Measurements from ENCODE around the gene ACTL10.

Gene ACTL10

DNA sequence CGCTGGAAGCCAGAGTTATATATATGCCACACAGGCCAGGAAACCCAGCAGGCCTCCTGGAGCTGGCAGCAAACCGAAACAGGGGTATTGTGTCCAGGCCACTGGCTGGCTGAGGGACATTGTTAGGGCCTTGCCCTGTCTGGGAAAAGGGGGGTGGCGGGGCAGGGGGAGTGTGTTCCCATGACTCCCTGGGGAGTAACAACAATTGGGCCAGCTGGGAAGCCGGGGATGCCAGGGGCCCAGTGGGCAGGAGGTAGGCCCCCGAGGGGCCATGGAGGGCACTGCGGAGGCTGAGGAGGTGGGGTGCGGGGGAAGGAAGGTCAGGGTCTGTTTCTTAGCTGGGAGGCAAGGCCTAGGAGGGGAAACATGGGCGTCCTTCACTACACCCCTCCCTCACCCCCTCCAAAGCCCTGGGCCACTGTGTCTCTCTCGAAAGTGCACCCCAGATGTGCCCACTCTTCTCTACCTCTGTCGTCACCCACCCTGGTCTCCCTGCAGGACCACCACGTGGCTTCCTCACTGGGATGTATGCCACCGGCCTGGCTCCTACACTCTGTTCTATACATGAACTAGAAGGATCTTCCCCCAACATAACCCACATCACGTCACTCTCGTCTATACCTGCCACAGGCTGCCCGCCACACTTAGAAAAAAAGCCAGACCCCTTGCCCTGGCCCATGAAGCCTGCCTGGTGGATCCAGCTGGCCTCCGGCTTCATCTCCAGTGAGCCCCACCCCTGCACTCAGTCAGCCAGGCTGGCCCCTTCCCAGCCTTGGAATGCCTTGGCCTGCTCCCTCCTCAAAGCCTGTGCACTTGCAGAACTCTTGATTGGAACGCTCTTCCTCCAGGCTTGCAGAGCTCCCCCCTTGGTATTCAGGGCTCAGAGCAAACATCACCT lies 27.2 kb downstream of the ACTL10 start:
- no peak for TF ChIP-seq POLR2AphosphoS5 (IDR thresholded peaks at IDR 0.05; ENCODE audit: low read depth, low read length)
- no peak for TF ChIP-seq FOXP2 (optimal IDR thresholded peaks at IDR 0.05; ENCODE audit: borderline replicate concordance, extremely low read depth, extremely low read length, insufficient read depth)
- no peak for TF ChIP-seq TAF1 (IDR thresholded peaks at IDR 0.05; ENCODE audit: borderline replicate concordance, insufficient read depth, low read length)
- no peak for TF ChIP-seq SIN3A (IDR thresholded peaks at IDR 0.05; ENCODE audit: borderline replicate concordance, insufficient read depth, low read length)
- TF ChIP-seq, protein P1, sequence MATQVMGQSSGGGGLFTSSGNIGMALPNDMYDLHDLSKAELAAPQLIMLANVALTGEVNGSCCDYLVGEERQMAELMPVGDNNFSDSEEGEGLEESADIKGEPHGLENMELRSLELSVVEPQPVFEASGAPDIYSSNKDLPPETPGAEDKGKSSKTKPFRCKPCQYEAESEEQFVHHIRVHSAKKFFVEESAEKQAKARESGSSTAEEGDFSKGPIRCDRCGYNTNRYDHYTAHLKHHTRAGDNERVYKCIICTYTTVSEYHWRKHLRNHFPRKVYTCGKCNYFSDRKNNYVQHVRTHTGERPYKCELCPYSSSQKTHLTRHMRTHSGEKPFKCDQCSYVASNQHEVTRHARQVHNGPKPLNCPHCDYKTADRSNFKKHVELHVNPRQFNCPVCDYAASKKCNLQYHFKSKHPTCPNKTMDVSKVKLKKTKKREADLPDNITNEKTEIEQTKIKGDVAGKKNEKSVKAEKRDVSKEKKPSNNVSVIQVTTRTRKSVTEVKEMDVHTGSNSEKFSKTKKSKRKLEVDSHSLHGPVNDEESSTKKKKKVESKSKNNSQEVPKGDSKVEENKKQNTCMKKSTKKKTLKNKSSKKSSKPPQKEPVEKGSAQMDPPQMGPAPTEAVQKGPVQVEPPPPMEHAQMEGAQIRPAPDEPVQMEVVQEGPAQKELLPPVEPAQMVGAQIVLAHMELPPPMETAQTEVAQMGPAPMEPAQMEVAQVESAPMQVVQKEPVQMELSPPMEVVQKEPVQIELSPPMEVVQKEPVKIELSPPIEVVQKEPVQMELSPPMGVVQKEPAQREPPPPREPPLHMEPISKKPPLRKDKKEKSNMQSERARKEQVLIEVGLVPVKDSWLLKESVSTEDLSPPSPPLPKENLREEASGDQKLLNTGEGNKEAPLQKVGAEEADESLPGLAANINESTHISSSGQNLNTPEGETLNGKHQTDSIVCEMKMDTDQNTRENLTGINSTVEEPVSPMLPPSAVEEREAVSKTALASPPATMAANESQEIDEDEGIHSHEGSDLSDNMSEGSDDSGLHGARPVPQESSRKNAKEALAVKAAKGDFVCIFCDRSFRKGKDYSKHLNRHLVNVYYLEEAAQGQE (IDR thresholded peaks at IDR 0.05; ENCODE audit: insufficient read depth in 1 of 2, low read depth in 2 of 2, low read length in 2 of 2) = no peak

DNA sequence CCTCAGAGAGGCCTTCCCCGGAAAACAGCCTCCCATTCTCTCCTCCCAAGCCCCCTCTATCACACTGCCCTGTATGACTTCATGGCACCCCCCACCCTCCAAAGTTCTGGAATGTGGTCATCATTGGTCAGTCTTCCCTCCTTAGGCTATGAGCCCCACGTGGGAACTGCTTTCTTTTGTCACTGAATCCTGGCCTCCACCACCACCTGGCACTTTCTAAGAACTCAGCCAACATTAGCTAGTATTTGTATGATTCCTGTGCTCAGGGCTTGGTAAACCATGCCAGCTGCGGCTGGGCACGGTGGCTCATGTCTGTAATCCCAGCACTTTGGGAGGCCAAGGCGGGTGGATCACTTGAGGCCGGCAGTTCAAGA lies 27.9 kb downstream of the ACTL10 start:
- TF ChIP-seq, protein P1 (IDR thresholded peaks at IDR 0.05; ENCODE audit: insufficient read depth in 1 of 2, low read depth in 2 of 2, low read length in 2 of 2) = no peak
- TF ChIP-seq SIN3A (IDR thresholded peaks at IDR 0.05; ENCODE audit: borderline replicate concordance, insufficient read depth, low read length) (no peak), TAF1 (IDR thresholded peaks at IDR 0.05; ENCODE audit: borderline replicate concordance, insufficient read depth, low read length) (no peak), FOXP2 (optimal IDR thresholded peaks at IDR 0.05; ENCODE audit: borderline replicate concordance, extremely low read depth, extremely low read length, insufficient read depth) (no peak), POLR2AphosphoS5 (IDR thresholded peaks at IDR 0.05; ENCODE audit: low read depth, low read length) (no peak)

GRCh38 chr20:33696448-33696847 lies 29.7 kb downstream of the ACTL10 start:
- TF ChIP-seq POLR2AphosphoS5 (IDR thresholded peaks at IDR 0.05; ENCODE audit: low read depth, low read length) (no peak), SIN3A (IDR thresholded peaks at IDR 0.05; ENCODE audit: borderline replicate concordance, insufficient read depth, low read length) (no peak), FOXP2 (optimal IDR thresholded peaks at IDR 0.05; ENCODE audit: borderline replicate concordance, extremely low read depth, extremely low read length, insufficient read depth) (no peak), TAF1 (IDR thresholded peaks at IDR 0.05; ENCODE audit: borderline replicate concordance, insufficient read depth, low read length) (no peak)
- TF ChIP-seq, protein P1 (IDR thresholded peaks at IDR 0.05; ENCODE audit: insufficient read depth in 1 of 2, low read depth in 2 of 2, low read length in 2 of 2) = no peak

DNA sequence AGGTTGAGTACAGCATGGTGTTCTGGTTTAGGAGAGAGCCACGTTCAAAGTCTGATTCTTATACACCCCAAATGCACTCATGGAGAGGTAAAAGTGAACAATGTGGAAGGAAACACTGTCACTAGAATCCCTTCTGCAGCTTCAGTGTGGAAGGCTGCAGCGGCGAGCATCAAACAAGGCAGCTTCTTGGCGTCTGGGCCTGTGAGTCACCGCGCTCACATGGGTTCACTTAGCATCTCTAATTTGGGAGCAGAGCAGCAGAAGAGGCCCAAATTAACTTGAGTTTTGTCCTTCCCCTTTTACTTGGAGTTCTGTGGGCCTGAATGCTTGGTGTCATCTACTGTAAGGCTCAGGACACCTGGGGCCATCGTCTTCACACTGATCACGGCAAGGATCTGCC lies 30.4 kb downstream of the ACTL10 start:
- TF ChIP-seq, protein P1 (IDR thresholded peaks at IDR 0.05; ENCODE audit: insufficient read depth in 1 of 2, low read depth in 2 of 2, low read length in 2 of 2) = no peak
